H1 (cell line): ENCODE results near the gene RSPO3. TPM values are rescaled to one million over a fixed set of nuclear protein-coding genes. Genes with fewer than 3 reads are reported as not detected.

Experiments used
- CTCF ChIA-PET: fragments of 300-600 bp; sonication (Branson Sonifier 250); formaldehyde crosslinking; loops from one replicate; lab custom pipeline; 2021; ENCODE audit not compliant: partially characterized antibody; lab: Charles Lee
- POLR2A ChIA-PET: fragments of 300-600 bp; sonication (Branson Sonifier 250); formaldehyde crosslinking; loops from one replicate; lab custom pipeline; 2021; ENCODE audit warnings: inconsistent platforms; ENCODE audit not compliant: partially characterized antibody; lab: Charles Lee
- DNase-seq, 2 experiments: peaks; one replicate each; pipeline versions ENCODE4 v3.0.0 to v3.0.0-alpha.2; 2010 to 2022; ENCODE audit warnings: low spot score in 2 of 2, low read depth in 1 of 2, mixed read lengths in 1 of 2
- FAIRE-seq: peaks from 2 replicates; lab custom pipeline; 2011; peaks lifted over from hg19 to GRCh38; lab: Jason Lieb, UNC
- H2AFZ ChIP-seq: 2 replicates; pipeline ENCODE4 v1.8.1; 2012; ENCODE audit warnings: low read length, inconsistent platforms
- H2AK5ac ChIP-seq: 2 replicates; pipeline ENCODE4 v1.6.1; 2013; ENCODE audit warnings: low read depth, low read length
- H2BK120ac ChIP-seq: replicated peaks from 2 replicates; pipeline ENCODE3; 2013; ENCODE audit warnings: low read depth, low read length, inconsistent platforms
- H2BK12ac ChIP-seq: 2 replicates; pipeline ENCODE4 v1.6.1; 2013; ENCODE audit warnings: low read depth, low read length
- H2BK15ac ChIP-seq: 2 replicates; pipeline ENCODE4 v1.6.1; 2013; ENCODE audit warnings: low read length
- H2BK20ac ChIP-seq: 2 replicates; pipeline ENCODE4 v1.6.1; 2013; ENCODE audit warnings: low read length
- H2BK5ac ChIP-seq: 2 replicates; pipeline ENCODE4 v1.6.1; 2013; ENCODE audit warnings: low read depth, low read length
- H3K14ac ChIP-seq: 2 replicates; pipeline ENCODE4 v1.6.1; 2013; ENCODE audit warnings: inconsistent platforms; ENCODE audit not compliant: insufficient read length
- H3K18ac ChIP-seq: 2 replicates; pipeline ENCODE4 v1.6.1; 2013; ENCODE audit warnings: low read length; ENCODE audit errors: extremely low read depth
- H3K23ac ChIP-seq: 2 replicates; pipeline ENCODE4 v1.6.1; 2013; ENCODE audit warnings: inconsistent platforms; ENCODE audit not compliant: insufficient read length
- H3K23me2 ChIP-seq: 2 replicates; pipeline ENCODE4 v1.6.1; 2013; ENCODE audit warnings: low read depth, low read length
- H3K27ac ChIP-seq: 2 replicates; pipeline ENCODE4 v1.6.1; 2011; ENCODE audit warnings: low read depth, low read length, inconsistent platforms
- H3K27me3 ChIP-seq, 4 experiments: replicated peaks in 1 of 4; 1 replicate in 1 of 4; 2 replicates in 3 of 4; pipeline versions ENCODE4 v1.6.1 to v1.8.1; 2011 to 2013; ENCODE audit warnings: low read length in 3 of 4, mild to moderate bottlenecking in 3 of 4, inconsistent platforms in 2 of 4, mixed read lengths in 2 of 4, moderate library complexity in 1 of 4; ENCODE audit not compliant: control insufficient read depth in 3 of 4, insufficient read depth in 3 of 4; ENCODE audit errors: extremely low read depth in 1 of 4
- H3K36me3 ChIP-seq, 4 experiments: 2 replicates each; pipeline versions ENCODE4 v1.6.1 to v1.8.1; 2011 to 2013; ENCODE audit warnings: mild to moderate bottlenecking in 4 of 4, low read length in 3 of 4, moderate library complexity in 2 of 4, control low read depth in 1 of 4, inconsistent platforms in 1 of 4; ENCODE audit not compliant: insufficient read depth in 4 of 4, control insufficient read depth in 2 of 4
- H3K4ac ChIP-seq: replicated peaks from 2 replicates; pipeline ENCODE3; 2013; ENCODE audit warnings: low read length, low read depth, mixed read lengths, inconsistent platforms; ENCODE audit not compliant: insufficient read length
- H3K4me1 ChIP-seq, 4 experiments: replicated peaks in 1 of 4; 1 replicate in 1 of 4; 2 replicates in 3 of 4; pipeline versions ENCODE4 v1.6.1 to v1.8.1; 2011 to 2013; ENCODE audit warnings: low read length in 3 of 4, inconsistent platforms in 2 of 4, mixed read lengths in 1 of 4; ENCODE audit not compliant: insufficient read depth in 4 of 4, control insufficient read depth in 3 of 4
- H3K4me2 ChIP-seq, 2 experiments: 2 replicates each; pipeline versions ENCODE4 v1.6.1 to v1.8.1; 2011 to 2013; ENCODE audit warnings: low read depth in 2 of 2, low read length in 2 of 2, control low read depth in 1 of 2, inconsistent platforms in 1 of 2, mild to moderate bottlenecking in 1 of 2; ENCODE audit not compliant: insufficient read depth in 1 of 2
- H3K4me3 ChIP-seq, 4 experiments: fragments of 200-600, 300-600 bp in 1 of 4; sonication (generic), shearing (Covaris generic), sonication (Bioruptor Twin) in 1 of 4; 2 replicates each; pipeline versions ENCODE4 v1.5.1 to v1.8.1; 2011 to 2016; ENCODE audit warnings: low read length in 4 of 4, low read depth in 3 of 4, control low read depth in 2 of 4, inconsistent platforms in 2 of 4, mild to moderate bottlenecking in 2 of 4, mixed read lengths in 1 of 4, moderate library complexity in 1 of 4; ENCODE audit not compliant: insufficient read depth in 2 of 4; ENCODE audit errors: extremely low read depth in 1 of 4
- H3K56ac ChIP-seq: replicated peaks from 2 replicates; pipeline ENCODE3; 2013; ENCODE audit warnings: low read depth, mild to moderate bottlenecking, mixed read lengths, low read length, inconsistent platforms; ENCODE audit not compliant: insufficient read length
- H3K79me1 ChIP-seq: 2 replicates; pipeline ENCODE4 v1.6.1; 2013; ENCODE audit warnings: low read depth, low read length, control low read depth
- H3K79me2 ChIP-seq, 2 experiments: 2 replicates each; pipeline versions ENCODE4 v1.6.1 to v1.8.1; 2012 to 2013; ENCODE audit warnings: low read length in 2 of 2, mild to moderate bottlenecking in 2 of 2, inconsistent platforms in 1 of 2; ENCODE audit not compliant: insufficient read depth in 2 of 2, control insufficient read depth in 1 of 2
- H3K9ac ChIP-seq, 4 experiments: replicated peaks in 1 of 4; 1 replicate in 1 of 4; 2 replicates in 3 of 4; pipeline versions ENCODE4 v1.6.1 to v1.8.1; 2011 to 2013; ENCODE audit warnings: low read depth in 3 of 4, low read length in 3 of 4, control low read depth in 2 of 4, mild to moderate bottlenecking in 2 of 4, moderate library complexity in 2 of 4, inconsistent platforms in 1 of 4; ENCODE audit errors: extremely low read depth in 1 of 4
- H3K9me3 ChIP-seq, 2 experiments: 2 replicates each; pipeline versions ENCODE4 v1.6.1 to v1.8.1; 2012 to 2013; ENCODE audit warnings: mild to moderate bottlenecking in 2 of 2, moderate library complexity in 2 of 2, control low read depth in 1 of 2, inconsistent platforms in 1 of 2, low read depth in 1 of 2, low read length in 1 of 2, mixed read lengths in 1 of 2; ENCODE audit not compliant: insufficient read depth in 2 of 2
- H4K20me1 ChIP-seq, 2 experiments: replicated peaks in 1 of 2; 2 replicates each; pipeline versions ENCODE3 to v1.8.1; 2011 to 2013; ENCODE audit warnings: inconsistent platforms in 2 of 2, low read length in 2 of 2, mild to moderate bottlenecking in 1 of 2; ENCODE audit not compliant: insufficient read depth in 2 of 2, control insufficient read depth in 1 of 2
- H4K5ac ChIP-seq: 2 replicates; pipeline ENCODE4 v1.6.1; 2013; ENCODE audit warnings: low read length, low read depth, mixed read lengths, inconsistent platforms; ENCODE audit not compliant: insufficient read length
- H4K8ac ChIP-seq: 2 replicates; pipeline ENCODE4 v1.8.0; 2013; ENCODE audit warnings: mild to moderate bottlenecking, moderate library complexity, low read length, inconsistent platforms; ENCODE audit not compliant: insufficient read depth; ENCODE audit errors: extremely low read depth
- H4K91ac ChIP-seq: replicated peaks from 2 replicates; pipeline ENCODE3; 2013; ENCODE audit warnings: low read length, mixed read lengths, inconsistent platforms; ENCODE audit not compliant: insufficient read length
- KDM4A ChIP-seq: IDR thresholded peaks from one replicate; pipeline ENCODE4 v1.7.1; 2012; ENCODE audit warnings: low read depth, mild to moderate bottlenecking, moderate library complexity, low read length, inconsistent platforms; ENCODE audit not compliant: severe bottlenecking
- KDM5A ChIP-seq: fragments of 200-600 bp; IDR thresholded peaks from 2 replicates; pipeline ENCODE4 v1.7.1; 2012; ENCODE audit warnings: mild to moderate bottlenecking, low read length, inconsistent platforms, mixed read lengths
- POU5F1 ChIP-seq: IDR thresholded peaks from 2 replicates; pipeline ENCODE4 v1.6.1; 2011; ENCODE audit warnings: low read depth, mild to moderate bottlenecking, low read length, moderate library complexity
- SP1 ChIP-seq: IDR thresholded peaks from 2 replicates; pipeline ENCODE4 v1.6.1; 2011; ENCODE audit warnings: low read depth, low read length
- SUZ12 ChIP-seq: fragments of 200-600 bp; sonication (generic); IDR thresholded peaks from 2 replicates; pipeline ENCODE4 v1.6.1; 2012; ENCODE audit warnings: mild to moderate bottlenecking, inconsistent platforms, low read length, moderate library complexity, mixed read lengths
- TBP ChIP-seq: IDR thresholded peaks from 2 replicates; pipeline ENCODE4 v1.6.1; 2011; ENCODE audit warnings: low read depth, low read length, improper control_type of control experiment
- TCF12 ChIP-seq: IDR thresholded peaks from 2 replicates; pipeline ENCODE4 v1.6.1; 2011; ENCODE audit warnings: low read depth, mild to moderate bottlenecking, low read length
- WGBS, 2 experiments: shearing (Covaris generic) in 1 of 2; methylation state at CpG; one replicate each; pipeline versions ENCODE4 v1.1.6 to v1.1.7; 2013 to 2015; ENCODE audit warnings: low lambda C conversion rate in 2 of 2, mixed read lengths in 2 of 2, inconsistent platforms in 1 of 2, low coverage in 1 of 2, missing lambda C conversion rate in 1 of 2; ENCODE audit not compliant: insufficient replicate concordance in 2 of 2, insufficient coverage in 1 of 2, insufficient read length in 1 of 2; ENCODE audit errors: extremely low coverage in 1 of 2, missing lambda C conversion rate in 1 of 2; 5-methylcytosine and 5-hydroxymethylcytosine counted together
- polyA plus RNA-seq, 7 experiments: library from polyadenylated mRNA; depleted of rRNA in 3 of 7; stranded (reverse) in 5 of 7; unstranded in 2 of 7; fragments of >200 nt in 5 of 7; fragments of 200-250 nt in 2 of 7; gene quantifications; 1 replicate in 5 of 7; 2 replicates in 1 of 7; 4 replicates in 1 of 7; pipeline versions ENCODE4 v1.2.1 to v1.2.3, GENCODE V29; 2011 to 2013; ENCODE audit warnings: missing spikeins in 2 of 7, mixed read lengths in 2 of 7
- total RNA-seq: library from RNA; stranded (reverse); fragmentation: NEBNext Ultra II Directional; extraction: Animal tissue kit (Norgen Biotek cat#: 25700); gene quantifications from 2 replicates; pipeline ENCODE4 v1.2.1, GENCODE V29; 2021
- TF ChIP-seq, protein P1 (sequence below): IDR thresholded peaks from 2 replicates; pipeline ENCODE4 v1.6.1; 2012; ENCODE audit warnings: inconsistent platforms

Gene RSPO3
- total and polyA plus RNA-seq, 2 of the 8 experiments (the other 6 are each of a cell fraction or from before 2014, with no cell fraction given) = not detected

DNA sequence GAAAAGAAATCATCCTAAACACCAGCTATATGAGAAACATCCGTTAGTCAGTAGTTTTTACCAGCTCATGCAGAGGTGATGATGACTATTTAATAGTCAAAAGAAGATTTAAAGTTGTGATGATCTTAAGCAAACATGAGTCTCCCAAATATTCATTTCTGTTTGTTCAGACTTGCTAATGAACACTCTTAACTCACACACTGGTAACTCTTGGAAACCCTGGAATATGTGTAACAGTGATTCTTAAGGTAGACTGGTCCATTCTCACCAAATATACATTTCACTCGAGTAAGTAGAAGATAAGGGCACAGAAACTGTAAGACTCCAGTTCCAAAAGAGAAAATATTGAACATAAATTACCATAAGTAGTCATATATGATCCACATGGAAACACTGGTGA, 29.1 kb downstream of the RSPO3 start:
- Histone ChIP-seq H3K9ac (no peak overlapping the region), H4K20me1 (no peaks in the 10 kb centered on the region), H3K18ac (no peak overlapping the region), H2BK5ac (no peak overlapping the region), H4K5ac (no peak overlapping the region), H3K4me2 (no peak overlapping the region), H2AFZ (no peak overlapping the region), H2BK120ac (no peak overlapping the region), H2BK20ac (no peak overlapping the region), H3K4me3 (no peak overlapping the region), H4K91ac (no peak overlapping the region), H3K27ac (no peak overlapping the region), H3K79me2 (no peaks in the 10 kb centered on the region), H3K14ac (no peak overlapping the region), H3K4ac (no peak overlapping the region), H2BK15ac (no peak overlapping the region), H3K4me1 (peaks cover 0 to 8% (median 4%) of the 10 kb centered on the region in 4 experiments; a peak in 3 of 7 replicates), H3K9me3 (no peaks in the 10 kb centered on the region), H3K56ac (no peak overlapping the region), H3K23ac (no peak overlapping the region), H2BK12ac (no peak overlapping the region), H3K79me1 (no peaks in the 10 kb centered on the region), H3K27me3 (peaks cover 0 to 2% (median 0%) of the 10 kb centered on the region in 4 experiments; a peak in 1 of 7 replicates)
- no peak for FAIRE-seq
- no peak for DNase-seq
- 92% methylated on average over 2 of the region's 2 CpGs; no CpG with 5 or more reads in 1 of the 2 experiments for WGBS, 2 experiments
- POLR2A ChIA-PET = interaction anchor here (0.6 kb wide), 1 partner anchor 18 kb away, joined by 3 read pairs; no protein-coding TSS in a partner anchor
- CTCF ChIA-PET = interaction anchor here (0.6 to 1.2 kb wide), 2 partner anchors 328 to 1153 kb away, joined by 3 read pairs; no protein-coding TSS in a partner anchor
- no peak for TF ChIP-seq TBP
- TF ChIP-seq KDM4A = no peak
- TF ChIP-seq KDM5A = no peak
- no peak for TF ChIP-seq POU5F1
- TF ChIP-seq TCF12 = no peak
- no peak for TF ChIP-seq SUZ12
- TF ChIP-seq, protein P1, sequence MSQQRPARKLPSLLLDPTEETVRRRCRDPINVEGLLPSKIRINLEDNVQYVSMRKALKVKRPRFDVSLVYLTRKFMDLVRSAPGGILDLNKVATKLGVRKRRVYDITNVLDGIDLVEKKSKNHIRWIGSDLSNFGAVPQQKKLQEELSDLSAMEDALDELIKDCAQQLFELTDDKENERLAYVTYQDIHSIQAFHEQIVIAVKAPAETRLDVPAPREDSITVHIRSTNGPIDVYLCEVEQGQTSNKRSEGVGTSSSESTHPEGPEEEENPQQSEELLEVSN = no peak
- no peak for TF ChIP-seq SP1
- TF ChIP-seq, all 59 proteins: peak for 0
- Histone ChIP-seq H3K36me3 (no peaks in the 10 kb centered on the region), H2AK5ac (no peak overlapping the region), H3K23me2 (no peaks in the 10 kb centered on the region), H4K8ac (no peak overlapping the region)
